Choroid plexus epithelial cell (primary cell): ENCODE data around the gene TNFAIP1.
A peak's percentile ranks its signal among the peaks of the same experiment; 100 is the strongest.
"Not testable (repeated sequence)": the region's sequence is repeated elsewhere in the genome, so short reads cannot be mapped to it uniquely, and the experiment has no call there.

ENCODE experiments used
- DNase-seq: peaks from one replicate; pipeline ENCODE4 v3.0.0-alpha.2; 2010; ENCODE audit warnings: low read depth
- H3K4me3 ChIP-seq: 2 replicates; pipeline ENCODE4 v1.5.1; 2011; ENCODE audit warnings: low read depth, mild to moderate bottlenecking, control low read depth, low read length, moderate library complexity
- CTCF ChIP-seq: conservative IDR thresholded peaks from 2 replicates; pipeline ENCODE4 v1.5.1; 2011; ENCODE audit warnings: low read depth, mild to moderate bottlenecking, control low read depth, inconsistent platforms, low read length, moderate library complexity

Gene TNFAIP1

GRCh38 chr17:28334171-28334570 is 1.4 kb upstream of the TNFAIP1 start:
- peak; percentile 51 for DNase-seq
- TF ChIP-seq CTCF: no peak
- H3K4me3 ChIP-seq: peak overlapping the region; percentile 91

GRCh38 chr17:28334666-28335200 is 828 bp upstream of the TNFAIP1 start:
- TF ChIP-seq CTCF: no peak
- peak overlapping the region; percentile 91 for H3K4me3 ChIP-seq
- DNase-seq: peak; percentile 78

DNA sequence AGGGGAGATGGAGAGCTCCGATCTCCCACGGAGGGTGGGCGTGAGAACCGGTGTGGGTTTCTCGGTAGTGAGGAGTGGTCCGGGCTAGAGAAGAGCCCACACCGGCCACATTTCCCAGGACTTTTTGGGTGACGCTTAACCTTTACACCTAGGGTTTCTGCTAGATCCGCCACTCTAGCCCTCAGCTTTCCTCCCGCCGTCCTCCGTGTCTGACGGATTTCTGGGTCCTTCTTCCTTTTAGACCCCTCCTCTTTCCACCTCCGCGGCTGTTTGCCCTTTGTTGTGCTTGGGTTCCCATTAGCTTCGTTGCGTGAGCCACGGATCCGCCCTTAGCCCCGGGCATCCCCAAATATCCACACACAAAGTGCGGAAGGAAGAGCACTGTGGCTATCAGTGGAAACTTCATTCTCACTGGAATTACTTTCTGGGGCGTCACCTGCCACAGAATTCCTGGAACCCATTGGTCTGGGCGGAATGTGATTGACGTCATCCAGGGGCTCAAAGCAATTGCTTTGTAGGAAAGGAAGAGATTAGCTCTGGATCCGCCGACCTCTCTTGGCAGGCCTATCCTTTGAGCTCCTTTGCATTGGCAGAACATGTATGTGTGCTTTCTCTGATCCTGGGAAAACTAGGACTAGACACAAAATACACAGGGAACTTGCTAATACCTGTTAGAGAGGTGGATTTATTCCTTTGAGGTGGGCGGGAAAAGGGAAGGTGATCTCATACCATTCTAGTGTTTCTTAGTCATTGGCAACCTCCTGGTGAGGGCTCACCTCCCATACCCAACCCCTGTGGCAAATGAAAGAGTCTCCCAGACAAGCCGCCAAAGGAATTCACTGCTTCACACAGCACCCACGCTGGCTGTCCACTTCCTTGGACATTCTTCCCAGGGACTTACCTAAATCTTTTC is 654 bp downstream of the TNFAIP1 start:
- TF ChIP-seq CTCF: no peak
- H3K4me3 ChIP-seq: peak overlapping the region; percentile 91
- peak; percentile 90 for DNase-seq

DNA sequence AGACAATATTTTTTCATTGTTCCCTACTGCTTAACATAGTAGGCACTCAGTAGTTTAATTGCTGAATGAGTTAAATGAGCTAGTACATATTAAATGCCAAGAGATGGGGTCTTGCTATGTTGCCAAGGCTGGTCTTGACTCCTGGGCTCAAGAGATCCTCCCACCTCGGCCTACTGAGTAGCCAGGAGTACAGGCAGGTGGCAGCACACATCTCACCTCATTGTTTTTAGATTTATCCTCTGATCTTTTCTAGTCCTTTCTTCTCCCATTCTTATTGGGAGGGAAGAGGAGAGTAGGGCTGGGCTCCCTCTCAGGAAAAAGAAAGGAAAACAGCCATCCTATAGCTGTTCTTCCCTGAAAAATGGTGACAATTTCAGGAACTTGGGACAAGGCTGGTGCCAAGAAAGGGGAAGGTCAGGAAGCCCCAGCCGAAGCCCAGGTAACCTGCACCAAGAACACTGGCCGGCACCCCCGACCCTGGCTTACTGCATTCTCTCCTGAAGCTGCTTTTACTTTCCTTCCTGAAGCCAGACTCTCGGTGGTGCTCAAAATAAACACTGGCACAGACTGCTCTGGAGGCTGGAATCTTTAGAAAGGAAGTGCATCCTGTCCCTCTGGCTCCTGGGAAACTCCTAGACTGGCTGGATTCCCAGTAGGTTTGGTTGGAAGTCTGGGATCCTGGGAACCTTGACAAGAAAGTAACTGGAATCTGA is 2.7 kb downstream of the TNFAIP1 start:
- no peak for TF ChIP-seq CTCF
- no peak overlapping the region for H3K4me3 ChIP-seq
- peak; percentile 41 for DNase-seq

DNA sequence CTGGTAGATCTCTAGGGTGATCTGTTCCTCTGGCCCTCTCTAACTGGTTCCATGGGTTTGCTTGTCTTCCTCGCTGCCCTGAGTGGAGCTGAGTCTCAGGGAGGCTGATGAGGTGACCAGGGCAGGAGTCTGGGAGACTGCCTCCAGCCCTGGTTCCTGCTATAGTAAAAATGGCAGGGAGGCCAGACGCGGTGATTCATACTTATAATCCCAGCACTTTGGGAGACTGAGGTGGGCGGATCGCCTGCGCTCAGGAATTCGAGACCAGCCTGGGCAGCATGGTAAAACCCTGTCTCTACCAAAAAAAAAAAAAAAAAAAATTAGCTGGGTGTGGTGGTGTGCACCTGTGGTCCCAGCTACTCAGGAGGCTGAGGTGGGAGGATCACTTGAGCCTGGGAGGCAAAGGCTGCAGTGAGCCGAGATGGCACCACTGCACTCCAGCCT is 3.2 kb downstream of the TNFAIP1 start:
- DNase-seq, H3K4me3 ChIP-seq: not testable (repeated sequence)

GRCh38 chr17:28339431-28339830 is 3.9 kb downstream of the TNFAIP1 start:
- DNase-seq: no peak
- no peak overlapping the region for H3K4me3 ChIP-seq
- TF ChIP-seq CTCF: no peak

DNA sequence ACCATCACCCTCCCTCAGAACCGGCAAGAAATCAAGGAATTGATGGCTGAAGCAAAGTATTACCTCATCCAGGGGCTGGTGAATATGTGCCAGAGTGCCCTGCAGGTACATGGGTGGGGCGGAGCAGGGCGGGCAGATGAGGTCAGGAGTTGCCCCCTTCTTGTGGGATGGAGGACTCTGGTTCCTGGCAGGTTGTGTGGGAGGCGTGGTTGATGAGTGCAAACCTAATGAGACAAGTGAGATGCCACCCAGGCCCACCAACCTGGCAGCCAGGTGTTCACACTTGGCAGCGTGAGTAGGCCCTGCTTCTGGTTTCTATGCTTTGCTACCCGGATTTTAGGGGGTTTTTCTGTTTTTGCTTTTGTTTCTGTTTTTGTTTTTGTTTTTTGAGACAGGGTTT is 4.8 kb downstream of the TNFAIP1 start:
- no peak overlapping the region for H3K4me3 ChIP-seq
- DNase-seq: no peak
- TF ChIP-seq CTCF: no peak
